NAMALWA (cell line): Measurements from ENCODE around the gene KNSTRN.
A peak's percentile ranks its signal among the peaks of the same experiment; 100 is the strongest.

ENCODE experiments used
- DNase-seq: peaks from one replicate; pipeline ENCODE4 v3.0.0-alpha.2; 2015; ENCODE audit warnings: low spot score

The KNSTRN gene

GRCh38 chr15:40399370-40399769 is 16.8 kb downstream of the KNSTRN start:
- no peak for DNase-seq

DNA sequence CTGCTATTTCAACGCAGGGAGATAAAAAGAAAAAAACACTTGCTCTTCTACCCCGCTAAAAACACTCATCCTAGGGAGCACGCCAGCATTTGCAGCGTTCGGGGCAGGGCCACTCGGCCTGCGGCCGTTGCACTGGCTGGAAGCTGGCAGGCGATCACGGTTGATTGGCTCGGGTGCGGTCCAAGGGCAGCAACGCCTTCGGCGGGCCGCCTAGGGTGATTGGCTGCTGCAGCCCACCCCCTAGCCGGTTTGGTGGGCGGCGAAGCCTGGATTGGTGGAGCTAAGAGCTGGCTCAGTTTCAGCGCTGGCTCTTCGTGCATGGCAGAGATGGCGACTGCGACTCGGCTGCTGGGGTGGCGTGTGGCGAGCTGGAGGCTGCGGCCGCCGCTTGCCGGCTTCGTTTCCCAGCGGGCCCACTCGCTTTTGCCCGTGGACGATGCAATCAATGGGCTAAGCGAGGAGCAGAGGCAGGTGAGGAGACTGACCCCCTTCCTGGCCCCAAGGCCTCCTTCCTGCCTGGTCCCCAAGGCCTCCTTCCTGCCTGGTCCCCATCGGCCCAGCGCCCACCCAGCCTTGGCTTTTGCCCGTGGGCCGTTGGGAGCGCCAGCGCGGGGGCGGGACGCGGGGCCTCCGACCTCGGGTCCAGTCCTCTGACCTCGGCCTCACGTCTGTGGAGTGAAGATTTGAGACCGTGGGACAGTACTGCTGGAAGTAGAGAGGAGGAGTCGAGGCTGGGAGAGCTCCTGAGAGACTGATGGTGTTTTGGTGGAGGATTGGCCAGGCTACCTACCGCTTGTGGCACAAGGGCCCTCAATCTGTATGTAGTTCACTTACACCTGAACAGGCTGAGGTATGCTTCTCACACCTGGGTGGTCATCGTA is 23.2 kb downstream of the KNSTRN start, which contains the start of gene IVD:
Gene IVD, plus strand, starts transcription at position 295 of the 881 bp plus-strand sequence. Its CDS starts 33 bp downstream, at position 328.
- DNase-seq, result peak; percentile 93

- DNase-seq, result peak; percentile 59
Observed at GRCh38 chr15:40407330-40407990, 24.9 kb downstream of the KNSTRN start.

DNA sequence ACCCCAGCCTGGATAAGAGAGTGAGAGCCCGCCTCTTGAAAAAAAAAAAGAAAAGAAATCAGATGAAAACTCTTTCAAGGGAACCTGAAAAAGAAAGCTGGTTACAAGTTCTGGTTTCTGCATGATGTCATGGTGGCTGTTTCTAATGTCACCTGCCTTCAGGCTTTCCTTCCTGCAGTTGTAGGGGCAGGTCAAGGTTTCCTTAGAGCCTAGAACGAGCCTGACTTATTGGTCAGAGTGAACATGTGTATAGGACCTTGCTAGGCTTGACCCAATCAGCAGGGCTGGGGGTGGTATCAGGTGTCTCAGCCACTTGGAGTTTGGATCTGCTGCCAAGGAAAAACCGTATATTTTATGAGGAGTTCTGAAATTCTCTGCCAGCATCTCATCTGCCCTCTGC is 26.8 kb downstream of the KNSTRN start:
- DNase-seq, result no peak

GRCh38 chr15:40410476-40410875 is 28.0 kb downstream of the KNSTRN start:
- no peak for DNase-seq

GRCh38 chr15:40412095-40412759 is 29.7 kb downstream of the KNSTRN start:
- no peak for DNase-seq

DNA sequence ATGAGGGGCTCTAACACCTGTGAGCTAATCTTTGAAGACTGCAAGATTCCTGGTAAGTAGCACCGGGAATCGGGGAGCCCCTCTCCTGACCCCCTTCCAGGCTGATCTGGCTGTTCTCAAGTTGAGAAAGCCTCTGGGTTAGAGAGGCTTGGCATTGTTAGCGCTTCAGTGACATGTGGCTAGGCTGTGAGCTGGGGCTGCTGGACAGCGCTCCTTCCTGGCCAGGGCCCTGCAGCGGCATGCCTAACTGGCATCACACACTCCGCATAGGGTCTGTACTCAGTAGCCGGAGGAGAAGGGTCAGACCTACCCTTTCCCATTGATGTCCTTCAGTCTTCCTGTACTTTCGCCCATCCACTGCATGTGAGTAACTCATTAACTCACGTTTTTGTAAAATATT is 30.5 kb downstream of the KNSTRN start:
- DNase-seq, result no peak

DNA sequence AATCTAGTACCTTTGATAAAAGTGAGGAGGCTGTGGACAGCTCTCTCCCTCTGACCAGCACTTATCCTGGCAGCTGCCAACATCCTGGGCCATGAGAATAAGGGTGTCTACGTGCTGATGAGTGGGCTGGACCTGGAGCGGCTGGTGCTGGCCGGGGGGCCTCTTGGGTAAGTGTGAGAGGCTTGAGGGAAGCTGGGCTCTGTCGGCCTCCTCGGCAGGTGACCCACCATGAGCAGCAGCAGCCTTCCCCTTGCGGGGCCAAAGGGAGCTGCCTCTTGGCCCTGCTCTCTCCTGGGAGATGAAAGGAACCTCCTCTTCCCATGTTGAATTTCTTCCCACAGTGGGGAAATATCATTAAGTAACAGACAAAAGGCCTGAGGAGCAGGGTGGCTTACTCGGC is 32.3 kb downstream of the KNSTRN start:
- DNase-seq, result no peak

GRCh38 chr15:40415226-40415625 is 32.7 kb downstream of the KNSTRN start:
- DNase-seq, result no peak

GRCh38 chr15:40416056-40416455 is 33.5 kb downstream of the KNSTRN start:
- DNase-seq, result no peak

- no peak for DNase-seq
Observed at GRCh38 chr15:40418126-40418525, 35.6 kb downstream of the KNSTRN start.

- DNase-seq, result no peak
Observed at GRCh38 chr15:40420071-40420713, 37.7 kb downstream of the KNSTRN start.

GRCh38 chr15:40420793-40421192 is 38.3 kb downstream of the KNSTRN start:
- no peak for DNase-seq

DNA sequence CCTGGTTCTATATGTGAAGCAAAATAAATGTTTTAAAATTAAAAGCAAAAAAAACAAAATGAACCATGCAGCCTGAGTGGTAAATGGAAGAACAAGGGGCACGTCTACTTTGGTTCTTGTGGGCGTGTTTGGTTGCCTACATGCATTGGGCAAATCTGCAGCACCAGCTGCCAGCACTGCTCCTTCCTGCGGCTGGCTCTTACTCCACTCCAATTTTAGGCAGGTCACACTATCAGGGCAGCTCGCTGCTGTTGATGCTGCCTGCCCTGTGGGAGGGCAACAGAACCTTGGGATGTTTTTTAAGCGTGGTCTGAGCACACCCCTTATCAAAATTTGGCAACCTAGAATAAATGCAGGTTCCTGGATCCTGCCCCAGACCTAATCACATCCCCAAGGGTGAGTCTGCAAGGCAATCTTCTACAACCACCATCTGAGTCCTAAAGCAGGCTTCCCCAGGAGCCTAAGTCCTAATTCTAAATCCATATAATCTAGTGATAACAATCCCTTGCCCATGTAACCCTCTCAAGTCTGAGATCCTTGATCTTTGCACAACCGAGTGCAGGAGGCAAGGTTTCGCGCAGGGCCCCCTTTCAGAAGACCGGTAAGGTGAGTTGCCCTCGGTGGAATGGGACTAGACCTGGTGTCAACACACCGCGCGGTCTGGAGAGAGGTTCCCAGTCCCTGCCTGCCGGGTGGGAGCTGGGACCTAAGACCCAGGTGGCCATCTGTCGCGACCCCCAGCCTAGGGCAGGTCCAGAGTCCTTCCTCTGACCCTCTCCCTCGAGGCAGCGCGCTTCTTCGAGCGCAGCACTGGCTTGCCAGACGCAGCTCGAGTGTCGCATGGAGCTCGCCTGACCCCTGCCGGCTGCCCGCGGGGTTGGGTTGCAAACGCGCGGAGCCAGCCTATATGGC is 39.0 kb downstream of the KNSTRN start:
- DNase-seq, result peak; percentile 72

- no peak for DNase-seq
Observed at GRCh38 chr15:40424483-40425115, 42.1 kb downstream of the KNSTRN start.

DNA sequence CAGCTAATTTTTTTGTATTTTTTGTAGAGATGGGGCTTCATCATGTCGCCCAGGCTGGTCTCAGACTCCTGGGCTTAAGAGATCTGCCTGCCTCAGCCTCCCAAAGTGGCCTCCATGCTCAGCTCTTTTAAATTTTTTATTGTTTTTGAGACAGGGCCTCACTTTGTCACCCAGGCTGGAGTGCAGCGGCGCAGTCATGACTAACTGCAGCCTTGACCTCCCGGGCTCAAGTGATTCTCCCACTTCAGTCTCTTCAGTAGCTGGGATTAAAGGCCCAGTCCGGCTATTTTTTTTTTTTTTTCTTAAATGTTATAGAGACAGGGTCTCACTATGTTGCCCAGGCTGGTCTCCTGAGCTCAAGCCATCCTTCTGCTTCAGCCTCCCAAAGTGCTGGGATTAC is 43.2 kb downstream of the KNSTRN start:
- no peak for DNase-seq

DNA sequence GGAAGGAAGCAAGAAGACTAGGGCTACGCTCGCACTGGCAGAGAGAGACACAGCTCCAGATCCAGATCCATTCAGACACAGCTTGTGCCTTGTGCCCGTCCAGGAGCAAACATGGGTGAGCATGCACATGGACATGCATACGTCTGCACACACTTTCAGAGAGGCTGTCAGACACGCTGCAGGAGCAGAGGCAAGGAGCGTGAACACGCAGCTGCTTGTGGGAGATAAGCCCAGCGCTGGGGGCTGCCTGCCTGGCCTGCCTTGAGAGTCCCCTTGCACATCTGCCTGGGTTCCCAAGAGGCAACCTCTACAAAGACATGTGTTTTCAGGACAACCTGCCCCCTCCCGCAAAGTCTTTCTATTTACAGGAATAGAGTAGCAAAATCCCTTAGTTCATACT is 44.7 kb downstream of the KNSTRN start:
- DNase-seq, result no peak

- no peak for DNase-seq
Observed at GRCh38 chr15:40428185-40428584, 45.7 kb downstream of the KNSTRN start.

- no peak for DNase-seq
Observed at GRCh38 chr15:40429068-40429710, 46.7 kb downstream of the KNSTRN start.

GRCh38 chr15:40430271-40430805 is 47.8 kb downstream of the KNSTRN start:
- no peak for DNase-seq
